Psoas muscle (tissue), 8 donors: ENCODE results near the gene EPHA4. TPM values are rescaled to one million over a fixed set of nuclear protein-coding genes. Genes with fewer than 3 reads are reported as not detected.
A peak's percentile ranks its signal among the peaks of the same experiment; 100 is the strongest.

Source experiments
- ATAC-seq, 4 donors: fragments of 200-7000 bp; cut with Tn5 transposase; one replicate each; pipeline ENCODE4 v1.9.1; 2020; ENCODE audit warnings: moderate library complexity in 3 of 4, mild to moderate bottlenecking in 2 of 4
- DNase-seq, 2 donors: peaks; one replicate each; pipeline ENCODE4 v3.0.0-alpha.2; 2020
- H3K27ac ChIP-seq: fragments of 200-600 bp; one replicate; pipeline ENCODE4 v1.8.0; 2022
- H3K27me3 ChIP-seq, 3 donors: fragments of 200-600 bp in 1 of 3; one replicate each; pipeline versions ENCODE4 v1.6.1 to v1.8.0; 2013 to 2022; ENCODE audit warnings: low read length in 2 of 3, mild to moderate bottlenecking in 2 of 3, moderate library complexity in 1 of 3; ENCODE audit not compliant: insufficient read depth in 3 of 3
- H3K36me3 ChIP-seq, 2 donors: fragments of 200-600 bp in 1 of 2; one replicate each; pipeline versions ENCODE4 v1.6.1 to v1.8.0; 2013 to 2022; ENCODE audit warnings: low read depth in 1 of 2, mild to moderate bottlenecking in 1 of 2, moderate library complexity in 1 of 2; ENCODE audit not compliant: insufficient read depth in 1 of 2
- H3K4me1 ChIP-seq: fragments of 200-600 bp; one replicate; pipeline ENCODE4 v1.8.0; 2022
- H3K4me3 ChIP-seq: fragments of 200-600 bp; one replicate; pipeline ENCODE4 v1.8.0; 2022; ENCODE audit warnings: mild to moderate bottlenecking
- H3K9me3 ChIP-seq: fragments of 200-600 bp; one replicate; pipeline ENCODE4 v1.8.0; 2022
- WGBS, 3 donors: extraction: QIAGEN DNeasy Blood & Tissue Kit; methylation state at CpG; one replicate each; pipeline versions ENCODE4 v1.1.6 to v1.1.7; 2013; 5-methylcytosine and 5-hydroxymethylcytosine counted together
- intact Hi-C, 2 donors: fragments of 100-400 bp; cut with DNase I; formaldehyde crosslinking; loops; one replicate each; pipeline versions ENCODE4 v1.11.0 to v1.14.2; 2022
- polyA plus RNA-seq, 3 donors: library from polyadenylated mRNA; stranded (reverse); fragments of 200-250 nt; gene quantifications; one replicate each; pipeline ENCODE4 v1.2.3, GENCODE V29; 2013
- total RNA-seq, 4 donors: library from RNA; stranded (reverse); fragmentation: NEBNext Ultra II Directional in 2 of 4; extraction: Animal tissue kit (Norgen Biotek cat#: 25700) in 2 of 4; gene quantifications; one replicate each; pipeline versions ENCODE4 v1.2.1 to v1.2.4, GENCODE V29; 2021 to 2023
- TF ChIP-seq, protein P1 (sequence below): fragments of 200-600 bp; IDR thresholded peaks from one replicate; pipeline ENCODE4 v1.8.0; 2022; ENCODE audit warnings: antibody characterized with exemption
- donor health status: healthy with polysubstance abuse.
- donor health status: DM: no; HTN: no; CAD: no; lungs with moderate emphysema.
- donor health status: Bipolar disorder and iron deficiency.
- donor health status: healthy.
- donor health status: DM: yes; HTN: yes; CAD: no.
- donor health status: DM: no; HTN: no; CAD: no.
- donor health status: DM: no; HTN: no; CAD: no.
- donor health status: DM: yes; HTN: yes; CAD: no.

Gene EPHA4
- total and polyA plus RNA-seq, 7 donors, result 0.76 to 6.3 (median 3.8) TPM

DNA sequence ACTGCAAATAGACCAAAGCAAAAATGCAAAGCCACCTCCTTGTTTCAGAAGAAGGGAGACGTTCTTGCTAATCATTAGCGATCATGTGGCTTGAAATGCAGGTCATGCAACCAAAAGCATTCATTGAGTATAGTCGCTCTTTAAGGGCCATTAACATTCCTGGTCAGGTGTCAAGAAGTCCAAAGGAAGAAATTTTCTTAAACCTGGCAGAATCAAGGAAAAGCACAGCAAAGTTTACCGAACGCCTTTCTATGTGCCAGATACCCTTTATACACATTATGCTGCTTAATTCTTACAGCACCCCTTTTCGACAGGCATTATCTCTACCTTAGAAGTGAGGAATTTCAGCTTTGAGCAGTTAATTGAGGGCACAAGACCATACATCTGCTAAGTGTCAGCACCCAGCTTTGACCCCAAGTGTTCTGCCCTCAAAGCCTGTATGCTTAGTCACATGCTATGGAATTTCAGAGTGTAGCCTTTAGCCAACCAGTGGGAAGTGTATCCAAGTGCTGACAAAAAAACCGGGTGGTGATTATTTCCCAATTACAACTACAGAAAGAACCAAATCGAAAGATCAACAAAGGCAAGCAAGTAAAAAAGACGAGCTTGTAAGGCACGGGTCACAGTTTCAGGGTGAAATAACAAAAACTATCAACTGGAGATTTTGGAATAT lies 70.8 kb downstream of the EPHA4 start:
- Histone ChIP-seq H3K4me1 (peaks cover 19% of the 10 kb centered on the region), H3K27me3 (no peaks in the 10 kb centered on the region), H3K36me3 (no peaks in the 10 kb centered on the region), H3K9me3 (no peaks in the 10 kb centered on the region), H3K27ac (peak overlapping the region; percentile 58), H3K4me3 (peak overlapping the region; percentile 42)
- no peak for DNase-seq
- TF ChIP-seq, protein P1, sequence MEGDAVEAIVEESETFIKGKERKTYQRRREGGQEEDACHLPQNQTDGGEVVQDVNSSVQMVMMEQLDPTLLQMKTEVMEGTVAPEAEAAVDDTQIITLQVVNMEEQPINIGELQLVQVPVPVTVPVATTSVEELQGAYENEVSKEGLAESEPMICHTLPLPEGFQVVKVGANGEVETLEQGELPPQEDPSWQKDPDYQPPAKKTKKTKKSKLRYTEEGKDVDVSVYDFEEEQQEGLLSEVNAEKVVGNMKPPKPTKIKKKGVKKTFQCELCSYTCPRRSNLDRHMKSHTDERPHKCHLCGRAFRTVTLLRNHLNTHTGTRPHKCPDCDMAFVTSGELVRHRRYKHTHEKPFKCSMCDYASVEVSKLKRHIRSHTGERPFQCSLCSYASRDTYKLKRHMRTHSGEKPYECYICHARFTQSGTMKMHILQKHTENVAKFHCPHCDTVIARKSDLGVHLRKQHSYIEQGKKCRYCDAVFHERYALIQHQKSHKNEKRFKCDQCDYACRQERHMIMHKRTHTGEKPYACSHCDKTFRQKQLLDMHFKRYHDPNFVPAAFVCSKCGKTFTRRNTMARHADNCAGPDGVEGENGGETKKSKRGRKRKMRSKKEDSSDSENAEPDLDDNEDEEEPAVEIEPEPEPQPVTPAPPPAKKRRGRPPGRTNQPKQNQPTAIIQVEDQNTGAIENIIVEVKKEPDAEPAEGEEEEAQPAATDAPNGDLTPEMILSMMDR, result no peak
- ATAC-seq, result peak; percentile 71 to 90 (median 80)
- intact Hi-C loops, result no loop called here
- 52 to 61% (median 52%) methylated on average over 10 of the region's 10 CpGs for WGBS, 3 donors

DNA sequence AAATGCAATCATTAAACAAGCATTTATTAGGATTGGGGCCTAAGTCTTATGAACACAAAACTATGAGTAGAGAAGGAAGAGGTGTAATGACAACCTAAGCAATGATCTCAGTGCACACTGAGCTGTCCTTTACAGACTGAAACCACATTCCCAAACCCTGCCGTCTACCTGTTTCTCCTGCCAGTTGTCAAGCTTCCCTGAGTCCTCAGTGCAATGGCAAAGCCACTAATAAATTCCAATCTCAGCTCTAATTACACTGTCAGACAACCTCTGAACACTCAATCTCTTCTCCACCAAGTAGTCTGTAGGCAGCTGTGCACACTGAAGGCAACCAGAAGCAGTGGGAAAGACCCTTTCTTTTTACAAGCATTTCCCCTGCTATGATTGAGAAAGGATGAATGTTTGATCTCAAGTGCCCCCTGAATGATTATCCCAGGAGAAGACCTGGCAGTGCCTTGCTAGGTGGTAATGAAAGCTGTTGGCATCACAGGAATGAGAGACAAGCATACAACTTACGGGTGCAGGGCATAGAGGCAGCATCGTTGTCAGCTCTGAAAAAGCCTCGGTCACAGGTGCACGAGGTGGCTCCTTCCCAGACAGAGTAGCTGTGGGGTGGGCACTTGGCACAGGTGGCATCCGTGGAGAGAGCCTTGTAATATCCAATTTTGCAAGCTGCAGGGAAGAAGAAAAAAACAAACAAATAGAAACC lies 71.4 kb downstream of the EPHA4 start:
- peak overlapping the region; percentile 58 for H3K27ac ChIP-seq
- no peaks in the 10 kb centered on the region for H3K9me3 ChIP-seq
- H3K36me3 ChIP-seq, result no peaks in the 10 kb centered on the region
- H3K4me3 ChIP-seq, result peak overlapping the region; percentile 42
- DNase-seq (no peak), ATAC-seq (peak; percentile 83 to 92 (median 84))
- 28 to 39% (median 32%) methylated on average over 6 of the region's 6 CpGs for WGBS, 3 donors
- H3K27me3 ChIP-seq, result no peaks in the 10 kb centered on the region
- TF ChIP-seq, protein P1, result no peak
- H3K4me1 ChIP-seq, result peaks cover 19% of the 10 kb centered on the region
- intact Hi-C loops, result no loop called here

DNA sequence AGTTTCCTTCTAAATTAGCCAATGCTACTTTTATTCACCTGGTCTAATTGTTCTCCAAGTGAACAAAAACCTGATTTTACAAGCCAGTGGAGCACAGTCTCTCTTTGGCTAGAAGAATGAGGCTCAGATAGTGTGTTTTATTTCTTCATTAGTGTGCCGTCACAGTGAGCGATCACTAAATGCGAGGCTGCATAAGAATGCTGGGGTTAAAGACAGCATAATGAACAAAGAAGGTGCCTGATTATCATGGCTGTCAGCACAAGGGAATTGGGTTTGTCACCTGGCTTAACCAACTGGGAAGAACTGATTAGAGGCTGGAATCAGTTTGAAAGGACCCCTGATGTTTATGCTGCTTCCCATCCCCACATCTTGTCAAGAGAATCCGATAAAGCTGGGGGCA lies 76.4 kb downstream of the EPHA4 start:
- Histone ChIP-seq H3K27ac (no peak overlapping the region), H3K4me3 (no peak overlapping the region), H3K9me3 (no peaks in the 10 kb centered on the region), H3K36me3 (no peaks in the 10 kb centered on the region), H3K4me1 (peaks cover 8% of the 10 kb centered on the region), H3K27me3 (no peaks in the 10 kb centered on the region)
- TF ChIP-seq, protein P1, result no peak
- intact Hi-C loops, result no loop called here
- ATAC-seq (no peak), DNase-seq (no peak)
- 90 to 95% (median 91%) methylated on average over 4 of the region's 4 CpGs for WGBS, 3 donors

DNA sequence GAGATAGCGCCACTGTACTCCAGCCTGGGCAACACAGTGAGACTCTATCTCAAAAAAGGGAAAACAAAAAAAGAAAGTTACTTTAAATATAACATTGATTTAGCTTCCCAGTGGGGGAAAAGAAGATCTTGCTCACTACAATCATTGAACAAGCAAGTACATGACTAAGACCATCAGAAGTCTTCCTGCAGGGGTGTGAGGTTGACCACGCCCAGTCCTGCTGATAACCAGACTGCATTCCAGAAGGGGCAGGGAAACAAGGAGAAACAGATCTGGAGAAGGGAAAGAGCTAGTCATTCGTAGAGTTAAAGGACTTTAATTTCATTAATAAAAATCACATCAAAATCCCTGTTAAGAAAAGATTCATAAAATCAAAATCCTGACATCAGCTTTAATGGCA lies 77.5 kb downstream of the EPHA4 start:
- DNase-seq (no peak), ATAC-seq (no peak)
- Histone ChIP-seq H3K36me3 (no peaks in the 10 kb centered on the region), H3K27me3 (no peaks in the 10 kb centered on the region), H3K4me3 (no peak overlapping the region), H3K9me3 (no peaks in the 10 kb centered on the region), H3K27ac (no peak overlapping the region), H3K4me1 (no peaks in the 10 kb centered on the region)
- 96 to 97% (median 97%) methylated on average over 3 of the region's 3 CpGs for WGBS, 3 donors
- intact Hi-C loops, result no loop called here
- TF ChIP-seq, protein P1, result no peak
